GM12878 (cell line): ENCODE results near the gene RHBDD3. TPM values are rescaled to one million over a fixed set of nuclear protein-coding genes. Genes with fewer than 3 reads are reported as not detected.

Source experiments
- ATAC-seq: fragments of 200-7000 bp; cut with Tn5 transposase; 3 replicates; pipeline ENCODE4 v1.9.1; 2020; ENCODE audit warnings: mild to moderate bottlenecking, moderate library complexity
- BruUV-seq: library from RNA; stranded (reverse); fragments of 400-500 nt; replicated peaks from 2 replicates; lab custom pipeline; 2021; lab: Mats Ljungman, UMichigan
- CTCF ChIA-PET: fragments of 300-600 bp; sonication (Branson Sonifier 250); formaldehyde crosslinking; extraction: SDS; loops from one replicate; lab custom pipeline; 2021; ENCODE audit warnings: inconsistent platforms; lab: Yijun Ruan, JAX
- POLR2A ChIA-PET: fragments of 350-600 bp; formaldehyde crosslinking; extraction: SDS; loops from one replicate; lab custom pipeline; 2021; ENCODE audit warnings: inconsistent platforms; lab: Charles Lee
- RAD21 ChIA-PET: fragments of 300-600 bp; sonication (Branson Sonifier 250); formaldehyde crosslinking; loops from one replicate; lab custom pipeline; 2023; ENCODE audit warnings: antibody characterized with exemption; ENCODE audit not compliant: unreplicated experiment; lab: Charles Lee
- SMC1A ChIA-PET: fragments of 300-600 bp; sonication (Branson Sonifier 250); formaldehyde crosslinking; loops from one replicate; lab custom pipeline; 2023; ENCODE audit not compliant: unreplicated experiment, uncharacterized antibody; lab: Charles Lee
- DNase-seq: peaks from one replicate; pipeline ENCODE4 v3.0.0-alpha.2; 2011; ENCODE audit warnings: low read depth, low spot score
- FAIRE-seq: peaks from 3 replicates; lab custom pipeline; 2011; peaks lifted over from hg19 to GRCh38; lab: Jason Lieb, UNC
- H2AFZ ChIP-seq: 2 replicates; pipeline ENCODE4 v1.6.0; 2011; ENCODE audit warnings: low read depth, low read length, control low read depth; ENCODE audit not compliant: control insufficient read depth
- H3K27ac ChIP-seq: 2 replicates; pipeline ENCODE4 v1.5.1; 2011; ENCODE audit warnings: control low read depth; ENCODE audit not compliant: control insufficient read depth, insufficient read depth
- H3K27me3 ChIP-seq, 2 experiments: replicated peaks in 1 of 2; 2 replicates each; pipeline versions ENCODE4 v1.6.0 to v1.6.1; 2011; ENCODE audit warnings: low read length in 1 of 2; ENCODE audit not compliant: control insufficient read depth in 2 of 2, insufficient read depth in 2 of 2
- H3K36me3 ChIP-seq, 2 experiments: 2 replicates each; pipeline ENCODE4 v1.5.1; 2011; ENCODE audit warnings: low read length in 1 of 2; ENCODE audit not compliant: control insufficient read depth in 2 of 2, insufficient read depth in 2 of 2
- H3K4me1 ChIP-seq: 2 replicates; pipeline ENCODE4 v1.6.1; 2011; ENCODE audit warnings: mild to moderate bottlenecking, low read length, moderate library complexity, mixed read lengths; ENCODE audit not compliant: control insufficient read depth, insufficient read depth
- H3K4me2 ChIP-seq: 2 replicates; pipeline ENCODE4 v1.6.0; 2011; ENCODE audit warnings: control low read depth; ENCODE audit not compliant: control insufficient read depth, insufficient read depth
- H3K4me3 ChIP-seq: fragments of 200-600 bp; sonication (generic); 2 replicates; pipeline ENCODE4 v1.5.1; 2016
- H3K79me2 ChIP-seq: 2 replicates; pipeline ENCODE4 v1.6.0; 2011; ENCODE audit warnings: low read length; ENCODE audit not compliant: control insufficient read depth, insufficient read depth
- H3K9ac ChIP-seq: 2 replicates; pipeline ENCODE4 v1.8.0; 2011; ENCODE audit warnings: low read length, control low read depth, mixed read lengths; ENCODE audit not compliant: control insufficient read depth, insufficient read depth
- H3K9me3 ChIP-seq: replicated peaks from 3 replicates; pipeline ENCODE4 v1.5.1; 2011; ENCODE audit warnings: mild to moderate bottlenecking, low read length; ENCODE audit not compliant: control insufficient read depth, insufficient read depth
- H4K20me1 ChIP-seq: 2 replicates; pipeline ENCODE4 v1.6.0; 2011; ENCODE audit not compliant: control insufficient read depth, insufficient read depth
- BMI1 ChIP-seq: fragments of 450-650 bp; IDR thresholded peaks from 2 replicates; pipeline ENCODE4 v1.6.1; 2016; ENCODE audit warnings: mild to moderate bottlenecking, moderate library complexity, borderline replicate concordance
- CEBPZ ChIP-seq: fragments of 150-350 bp; IDR thresholded peaks from 2 replicates; pipeline ENCODE4 v1.6.1; 2016; ENCODE audit warnings: low read depth, low read length
- FOXK2 ChIP-seq: fragments of 450-650 bp; IDR thresholded peaks from 2 replicates; pipeline ENCODE4 v1.6.1; 2017; ENCODE audit warnings: mild to moderate bottlenecking, moderate library complexity
- GATAD2B ChIP-seq: fragments of 450-650 bp; conservative IDR thresholded peaks from 2 replicates; pipeline ENCODE4 v1.6.1; 2017; ENCODE audit warnings: low read depth, mild to moderate bottlenecking, moderate library complexity
- KLF5 ChIP-seq: fragments of 450-650 bp; IDR thresholded peaks from 2 replicates; pipeline ENCODE4 v1.6.1; 2014; ENCODE audit warnings: mild to moderate bottlenecking; ENCODE audit not compliant: partially characterized antibody
- MLLT1 ChIP-seq: fragments of 450-650 bp; IDR thresholded peaks from 2 replicates; pipeline ENCODE4 v1.6.1; 2016; ENCODE audit warnings: mild to moderate bottlenecking
- NBN ChIP-seq: fragments of 450-650 bp; IDR thresholded peaks from 2 replicates; pipeline ENCODE4 v1.6.1; 2016
- NFIC ChIP-seq: IDR thresholded peaks from 2 replicates; pipeline ENCODE4 v1.6.1; 2012; ENCODE audit warnings: low read depth, mild to moderate bottlenecking, inconsistent platforms, low read length, moderate library complexity
- NRF1 ChIP-seq: conservative IDR thresholded peaks from 2 replicates; pipeline ENCODE4 v1.6.1; 2011; ENCODE audit warnings: mild to moderate bottlenecking, low read depth, low read length, improper control_type of control experiment
- PRDM15 ChIP-seq: fragments of 450-650 bp; formaldehyde crosslinking; IDR thresholded peaks from 2 replicates; pipeline ENCODE4 v1.4.0; 2020; ENCODE audit warnings: mild to moderate bottlenecking, moderate library complexity
- RUNX3 ChIP-seq: IDR thresholded peaks from 2 replicates; pipeline ENCODE4 v1.6.1; 2012; ENCODE audit warnings: low read length, inconsistent platforms
- SIX5 ChIP-seq: IDR thresholded peaks from 2 replicates; pipeline ENCODE4 v1.6.1; 2011; ENCODE audit warnings: mild to moderate bottlenecking, low read depth, low read length, moderate library complexity; ENCODE audit not compliant: severe bottlenecking
- SKIL ChIP-seq: fragments of 450-650 bp; IDR thresholded peaks from 2 replicates; pipeline ENCODE4 v1.6.1; 2017; ENCODE audit warnings: mild to moderate bottlenecking, low read depth, inconsistent platforms; ENCODE audit not compliant: poor library complexity, severe bottlenecking
- SMC3 ChIP-seq: IDR thresholded peaks from 2 replicates; pipeline ENCODE4 v1.6.1; 2011; ENCODE audit warnings: low read length, improper control_type of control experiment, borderline replicate concordance
- WGBS: methylation state at CpG from one replicate; pipeline ENCODE4 v1.1.6; 2016; ENCODE audit warnings: low lambda C conversion rate; ENCODE audit not compliant: insufficient replicate concordance, insufficient coverage; ENCODE audit errors: missing lambda C conversion rate; 5-methylcytosine and 5-hydroxymethylcytosine counted together
- in situ Hi-C: fragments of 300-500 bp; cut with MboI; formaldehyde crosslinking; loops from 9 replicates; pipeline ENCODE4 v1.14.3; 2018; ENCODE audit warnings: mixed read lengths
- intact Hi-C: fragments of 100-400 bp; cut with micrococcal nuclease; formaldehyde crosslinking; loops from one replicate; pipeline ENCODE4 v1.14.2; 2022; ENCODE audit not compliant: unreplicated experiment
- polyA plus RNA-seq, 11 experiments: library from polyadenylated mRNA; depleted of rRNA in 4 of 11; unstranded in 6 of 11; stranded (reverse) in 5 of 11; fragments of >200 nt; fragmentation: Nextera tagmentation in 4 of 11; fragmentation: Illumina TruSeq in 1 of 11; extraction: Ambion mirVana in 4 of 11; extraction: Trizol in 1 of 11; gene quantifications; 1 replicate in 1 of 11; 2 replicates in 10 of 11; pipeline versions ENCODE4 v1.2.1 to v1.2.3, GENCODE V29; 2011 to 2016; ENCODE audit warnings: inconsistent platforms in 2 of 11, missing spikeins in 2 of 11, low read depth in 1 of 11
- total RNA-seq, 4 experiments: library from RNA; depleted of rRNA in 3 of 4; stranded (reverse); fragments of >200 nt in 3 of 4; fragmentation: Illumina TruSeq in 1 of 4; extraction: Trizol in 1 of 4; gene quantifications; 2 replicates each; pipeline versions ENCODE4 v1.2.1 to v1.2.3, GENCODE V29; 2013 to 2021

Gene RHBDD3
- total and polyA plus RNA-seq, 10 of the 15 experiments (the other 5 are each of a cell fraction or from before 2014, with no cell fraction given), result 0.27 to 41.2 (median 20.1) TPM

- Histone ChIP-seq H2AFZ (no peak overlapping the region), H3K9ac (no peak overlapping the region), H3K4me2 (no peak overlapping the region), H3K4me3 (no peak overlapping the region), H4K20me1 (no peaks in the 10 kb centered on the region), H3K27ac (no peak overlapping the region), H3K4me1 (no peaks in the 10 kb centered on the region; the same call in 1 of the 2 replicates), H3K36me3 (no peaks in the 10 kb centered on the region), H3K79me2 (no peaks in the 10 kb centered on the region), H3K9me3 (no peaks in the 10 kb centered on the region; the same call in 2 of the 3 replicates), H3K27me3 (peaks cover 7 to 13% of the 10 kb centered on the region in 2 experiments; a peak in 3 of 4 replicates)
- SMC1A ChIA-PET, result no interaction called here
- CTCF ChIA-PET, result no interaction called here
- POLR2A ChIA-PET, result interaction anchor here (0.9 kb wide), 1 partner anchor 11 kb away, joined by 3 read pairs; no protein-coding TSS in a partner anchor
- 17% methylated on average over 14 of the region's 18 CpGs for WGBS
- BruUV-seq, result no TSS peak
- RAD21 ChIA-PET, result no interaction called here
- no peak for DNase-seq
- intact Hi-C loops (no loop called here), in situ Hi-C loops (no loop called here)
- ATAC-seq, result peak; percentile 68
- FAIRE-seq, result no peak
- TF ChIP-seq KLF5 (no peak), NBN (no peak), PRDM15 (CRISPR knock-in tag) (no peak), NFIC (no peak), BMI1 (peak; percentile 89), SKIL (no peak), NRF1 (no peak), GATAD2B (peak; percentile 24; the same call in 1 of the 2 replicates), SIX5 (no peak), CEBPZ (no peak), MLLT1 (no peak), RUNX3 (peak; percentile 34; the same call in 1 of the 2 replicates), SMC3 (no peak), FOXK2 (no peak)
Measured at GRCh38 chr22:29310863-29311339, 43.1 kb upstream of the RHBDD3 start.
